ENCODE measurements around the gene DLGAP4.
A peak's percentile ranks its signal among the peaks of the same experiment; 100 is the strongest.

Gene DLGAP4

GRCh38 chr20:36532822-36533221, 226.7 kb downstream of the DLGAP4 start:
- peak overlapping the region; percentile 96 for H3K4me2 ChIP-seq
- H3K79me2 ChIP-seq (ENCODE audit: insufficient read depth, low read depth): no peaks in the 10 kb centered on the region
- peak overlapping the region; percentile 89 for H3K27ac ChIP-seq
- H3K36me3 ChIP-seq (ENCODE audit: insufficient read depth): no peaks in the 10 kb centered on the region
- H3K27me3 ChIP-seq (ENCODE audit: insufficient read depth, low read depth): no peaks in the 10 kb centered on the region
- H3K4me3 ChIP-seq (IDR thresholded peaks at IDR 0.05; ENCODE audit: insufficient read depth, low read depth, low read length): no peak overlapping the region
- H3K4me1 ChIP-seq (ENCODE audit: low read depth, poor library complexity, severe bottlenecking): peaks cover 56% of the 10 kb centered on the region
- H3K9ac ChIP-seq: peak overlapping the region; percentile 68; the same call in 1 of the 2 replicates
- no peak for TF ChIP-seq CTCF (conservative IDR thresholded peaks at IDR 0.05; ENCODE audit: low read depth, low read length)
- no peak overlapping the region for H2AFZ ChIP-seq (ENCODE audit: low read depth)
- no peaks in the 10 kb centered on the region for H4K20me1 ChIP-seq (ENCODE audit: insufficient read depth)

- Histone ChIP-seq H3K4me1 (ENCODE audit: low read depth, poor library complexity, severe bottlenecking) (peaks cover 9% of the 10 kb centered on the region), H3K27ac (no peak overlapping the region), H3K9ac (no peak overlapping the region), H3K79me2 (ENCODE audit: insufficient read depth, low read depth) (no peaks in the 10 kb centered on the region), H4K20me1 (ENCODE audit: insufficient read depth) (no peaks in the 10 kb centered on the region), H3K4me2 (no peak overlapping the region), H3K27me3 (ENCODE audit: insufficient read depth, low read depth) (no peaks in the 10 kb centered on the region), H3K36me3 (ENCODE audit: insufficient read depth) (no peaks in the 10 kb centered on the region), H2AFZ (ENCODE audit: low read depth) (no peak overlapping the region), H3K4me3 (IDR thresholded peaks at IDR 0.05; ENCODE audit: insufficient read depth, low read depth, low read length) (no peak overlapping the region)
- TF ChIP-seq CTCF (conservative IDR thresholded peaks at IDR 0.05; ENCODE audit: low read depth, low read length): no peak
Measured at GRCh38 chr20:36538026-36538722, 232.0 kb downstream of the DLGAP4 start.

GRCh38 chr20:36540551-36541211, 234.5 kb downstream of the DLGAP4 start:
- no peak overlapping the region for H3K27ac ChIP-seq
- H2AFZ ChIP-seq (ENCODE audit: low read depth): no peak overlapping the region
- H4K20me1 ChIP-seq (ENCODE audit: insufficient read depth): no peaks in the 10 kb centered on the region
- H3K27me3 ChIP-seq (ENCODE audit: insufficient read depth, low read depth): no peaks in the 10 kb centered on the region
- no peaks in the 10 kb centered on the region for H3K4me1 ChIP-seq (ENCODE audit: low read depth, poor library complexity, severe bottlenecking)
- TF ChIP-seq CTCF (conservative IDR thresholded peaks at IDR 0.05; ENCODE audit: low read depth, low read length): no peak
- no peak overlapping the region for H3K4me2 ChIP-seq
- no peaks in the 10 kb centered on the region for H3K79me2 ChIP-seq (ENCODE audit: insufficient read depth, low read depth)
- H3K9ac ChIP-seq: no peak overlapping the region
- no peak overlapping the region for H3K4me3 ChIP-seq (IDR thresholded peaks at IDR 0.05; ENCODE audit: insufficient read depth, low read depth, low read length)
- H3K36me3 ChIP-seq (ENCODE audit: insufficient read depth): no peaks in the 10 kb centered on the region

GRCh38 chr20:36541227-36541767, 235.2 kb downstream of the DLGAP4 start, which contains the start of gene MYL9:
MYL9 (plus strand) TSS chr20:36541519; CDS start chr20:36544885, 3,366 bp downstream.
- Histone ChIP-seq H3K36me3 (ENCODE audit: insufficient read depth) (no peaks in the 10 kb centered on the region), H3K4me2 (no peak within 1 kb of the TSS), H3K27me3 (ENCODE audit: insufficient read depth, low read depth) (no peaks in the 10 kb centered on the region), H3K4me3 (IDR thresholded peaks at IDR 0.05; ENCODE audit: insufficient read depth, low read depth, low read length) (no peak within 1 kb of the TSS), H3K27ac (no peak within 1 kb of the TSS), H3K9ac (no peak within 1 kb of the TSS), H4K20me1 (ENCODE audit: insufficient read depth) (no peaks in the 10 kb centered on the region), H3K4me1 (ENCODE audit: low read depth, poor library complexity, severe bottlenecking) (no peaks in the 10 kb centered on the region), H2AFZ (ENCODE audit: low read depth) (no peak within 1 kb of the TSS), H3K79me2 (ENCODE audit: insufficient read depth, low read depth) (no peaks in the 10 kb centered on the region)
- TF ChIP-seq CTCF (conservative IDR thresholded peaks at IDR 0.05; ENCODE audit: low read depth, low read length): no peak
